ENCODE data around the gene SLC23A2.
"Not testable (repeated sequence)": the region's sequence is repeated elsewhere in the genome, so short reads cannot be mapped to it uniquely, and the experiment has no call there.

The SLC23A2 gene

DNA sequence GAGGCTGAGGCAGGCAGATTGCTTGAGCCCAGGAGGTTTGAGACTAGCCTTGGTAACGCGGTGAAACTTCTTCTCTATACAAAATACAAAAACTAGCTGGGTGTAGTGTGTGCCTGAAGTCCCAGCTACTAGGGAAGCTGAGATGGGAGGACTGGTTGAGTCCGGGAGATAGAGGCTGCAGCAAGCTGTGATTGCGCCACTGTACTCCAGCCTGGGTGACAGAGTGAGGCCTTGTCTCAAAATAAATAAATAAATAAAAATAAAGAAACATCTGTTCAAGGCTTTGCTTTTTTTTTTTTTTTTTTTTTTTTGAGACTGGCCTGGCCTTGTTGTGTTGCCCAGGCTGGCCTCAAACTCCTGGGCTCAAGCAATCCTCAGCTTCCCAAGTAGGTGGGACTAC lies 23.7 kb upstream of the SLC23A2 start:
- H3K4me1 ChIP-seq (ENCODE audit: insufficient read depth, poor library complexity, severe bottlenecking), result no peaks in the 10 kb centered on the region

DNA sequence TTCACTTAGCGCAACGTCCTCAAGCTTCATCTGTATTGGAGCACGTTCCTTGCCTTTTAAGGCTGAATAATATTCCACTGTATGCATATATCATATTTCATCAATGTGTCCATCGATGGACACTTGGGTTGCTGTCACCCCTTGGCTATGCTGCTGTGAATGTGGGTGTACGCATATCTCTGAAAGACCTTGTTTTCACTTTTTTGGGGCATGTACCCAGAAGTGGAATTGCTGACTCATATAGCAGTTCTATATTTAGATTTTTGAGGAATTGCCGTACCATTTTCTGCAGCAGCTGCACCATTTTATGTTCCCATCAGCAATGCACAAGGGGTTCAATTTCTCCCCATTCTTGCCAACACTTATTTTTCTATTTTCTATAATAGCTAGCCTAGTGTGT lies 22.8 kb upstream of the SLC23A2 start:
- H3K9me3 ChIP-seq (ENCODE audit: severe bottlenecking), result no peaks in the 10 kb centered on the region
- H3K4me3 ChIP-seq (ENCODE audit: severe bottlenecking), result no peak overlapping the region
- H3K4me1 ChIP-seq (ENCODE audit: insufficient read depth, poor library complexity, severe bottlenecking), result no peaks in the 10 kb centered on the region
- no peak for ATAC-seq (ENCODE audit: low read depth)
- no peak overlapping the region for H3K27ac ChIP-seq (ENCODE audit: poor library complexity, severe bottlenecking)
- no peaks in the 10 kb centered on the region for H3K27me3 ChIP-seq (ENCODE audit: insufficient read depth, poor library complexity, severe bottlenecking)
- H3K36me3 ChIP-seq (ENCODE audit: low read depth), result no peaks in the 10 kb centered on the region
- DNase-seq (ENCODE audit: low spot score), result no peak
- TF ChIP-seq, protein P1, sequence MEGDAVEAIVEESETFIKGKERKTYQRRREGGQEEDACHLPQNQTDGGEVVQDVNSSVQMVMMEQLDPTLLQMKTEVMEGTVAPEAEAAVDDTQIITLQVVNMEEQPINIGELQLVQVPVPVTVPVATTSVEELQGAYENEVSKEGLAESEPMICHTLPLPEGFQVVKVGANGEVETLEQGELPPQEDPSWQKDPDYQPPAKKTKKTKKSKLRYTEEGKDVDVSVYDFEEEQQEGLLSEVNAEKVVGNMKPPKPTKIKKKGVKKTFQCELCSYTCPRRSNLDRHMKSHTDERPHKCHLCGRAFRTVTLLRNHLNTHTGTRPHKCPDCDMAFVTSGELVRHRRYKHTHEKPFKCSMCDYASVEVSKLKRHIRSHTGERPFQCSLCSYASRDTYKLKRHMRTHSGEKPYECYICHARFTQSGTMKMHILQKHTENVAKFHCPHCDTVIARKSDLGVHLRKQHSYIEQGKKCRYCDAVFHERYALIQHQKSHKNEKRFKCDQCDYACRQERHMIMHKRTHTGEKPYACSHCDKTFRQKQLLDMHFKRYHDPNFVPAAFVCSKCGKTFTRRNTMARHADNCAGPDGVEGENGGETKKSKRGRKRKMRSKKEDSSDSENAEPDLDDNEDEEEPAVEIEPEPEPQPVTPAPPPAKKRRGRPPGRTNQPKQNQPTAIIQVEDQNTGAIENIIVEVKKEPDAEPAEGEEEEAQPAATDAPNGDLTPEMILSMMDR (IDR thresholded peaks at IDR 0.05; ENCODE audit: poor library complexity, severe bottlenecking), result no peak

More for the DNA sequence above, 23.7 kb upstream of the SLC23A2 start:
- ATAC-seq (ENCODE audit: low read depth) (no peak), DNase-seq (ENCODE audit: low spot score) (no peak)
- TF ChIP-seq, protein P1 (IDR thresholded peaks at IDR 0.05; ENCODE audit: poor library complexity, severe bottlenecking), result no peak
- no peaks in the 10 kb centered on the region for H3K9me3 ChIP-seq (ENCODE audit: severe bottlenecking)
- no peak overlapping the region for H3K4me3 ChIP-seq (ENCODE audit: severe bottlenecking)
- H3K27ac ChIP-seq (ENCODE audit: poor library complexity, severe bottlenecking), result no peak overlapping the region
- no peaks in the 10 kb centered on the region for H3K36me3 ChIP-seq (ENCODE audit: low read depth)
- H3K27me3 ChIP-seq (ENCODE audit: insufficient read depth, poor library complexity, severe bottlenecking), result no peaks in the 10 kb centered on the region

DNA sequence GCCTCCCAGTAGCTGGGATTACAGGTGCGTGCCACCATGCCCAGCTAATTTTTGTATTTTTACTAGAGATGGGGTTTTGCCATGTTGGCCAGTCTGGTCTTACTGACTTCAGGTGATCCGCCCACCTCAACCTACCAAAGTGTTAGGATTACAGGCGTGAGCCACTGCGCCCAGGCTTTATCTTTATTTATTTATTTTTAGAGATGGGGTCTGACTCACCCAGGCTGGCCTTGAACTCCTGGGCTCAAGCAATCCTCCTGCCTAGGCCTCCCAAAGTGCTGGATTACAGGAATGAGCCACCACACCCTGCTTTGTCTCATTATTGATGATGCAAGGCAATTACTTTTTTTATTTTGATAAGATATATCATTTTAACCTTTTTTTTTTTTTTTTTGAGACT lies 21.9 kb upstream of the SLC23A2 start:
- H3K27ac ChIP-seq (ENCODE audit: poor library complexity, severe bottlenecking); H3K4me3 ChIP-seq (ENCODE audit: severe bottlenecking); H3K36me3 ChIP-seq (ENCODE audit: low read depth); DNase-seq (ENCODE audit: low spot score); H3K9me3 ChIP-seq (ENCODE audit: severe bottlenecking); H3K4me1 ChIP-seq (ENCODE audit: insufficient read depth, poor library complexity, severe bottlenecking); H3K27me3 ChIP-seq (ENCODE audit: insufficient read depth, poor library complexity, severe bottlenecking); ATAC-seq (ENCODE audit: low read depth): not testable (repeated sequence)

DNA sequence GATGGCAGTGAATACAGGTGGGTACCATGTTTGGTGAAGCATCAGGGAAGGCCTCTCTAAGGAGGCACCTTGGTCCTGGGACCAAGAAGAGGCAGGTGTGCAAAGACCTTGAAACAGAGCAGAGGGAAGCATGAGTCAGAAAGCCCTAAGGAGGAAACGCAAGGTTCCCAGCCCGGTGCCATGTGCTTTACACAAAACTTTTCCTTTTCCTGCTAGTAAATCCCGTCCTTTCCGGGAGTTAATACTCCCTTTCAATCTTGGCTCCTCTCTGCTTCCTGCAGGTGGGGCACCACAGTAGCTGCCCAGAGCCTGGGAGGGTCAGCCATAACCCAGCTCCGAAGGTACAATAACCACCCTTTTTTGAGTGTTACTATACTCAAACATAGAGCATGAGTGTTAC lies 19.4 kb upstream of the SLC23A2 start:
- Histone ChIP-seq H3K36me3 (ENCODE audit: low read depth) (no peaks in the 10 kb centered on the region), H3K27me3 (ENCODE audit: insufficient read depth, poor library complexity, severe bottlenecking) (no peaks in the 10 kb centered on the region), H3K27ac (ENCODE audit: poor library complexity, severe bottlenecking) (no peak overlapping the region), H3K9me3 (ENCODE audit: severe bottlenecking) (no peaks in the 10 kb centered on the region), H3K4me1 (ENCODE audit: insufficient read depth, poor library complexity, severe bottlenecking) (no peaks in the 10 kb centered on the region), H3K4me3 (ENCODE audit: severe bottlenecking) (no peak overlapping the region)
- DNase-seq (ENCODE audit: low spot score) (no peak), ATAC-seq (ENCODE audit: low read depth) (no peak)
- TF ChIP-seq, protein P1 (IDR thresholded peaks at IDR 0.05; ENCODE audit: poor library complexity, severe bottlenecking), result no peak

DNA sequence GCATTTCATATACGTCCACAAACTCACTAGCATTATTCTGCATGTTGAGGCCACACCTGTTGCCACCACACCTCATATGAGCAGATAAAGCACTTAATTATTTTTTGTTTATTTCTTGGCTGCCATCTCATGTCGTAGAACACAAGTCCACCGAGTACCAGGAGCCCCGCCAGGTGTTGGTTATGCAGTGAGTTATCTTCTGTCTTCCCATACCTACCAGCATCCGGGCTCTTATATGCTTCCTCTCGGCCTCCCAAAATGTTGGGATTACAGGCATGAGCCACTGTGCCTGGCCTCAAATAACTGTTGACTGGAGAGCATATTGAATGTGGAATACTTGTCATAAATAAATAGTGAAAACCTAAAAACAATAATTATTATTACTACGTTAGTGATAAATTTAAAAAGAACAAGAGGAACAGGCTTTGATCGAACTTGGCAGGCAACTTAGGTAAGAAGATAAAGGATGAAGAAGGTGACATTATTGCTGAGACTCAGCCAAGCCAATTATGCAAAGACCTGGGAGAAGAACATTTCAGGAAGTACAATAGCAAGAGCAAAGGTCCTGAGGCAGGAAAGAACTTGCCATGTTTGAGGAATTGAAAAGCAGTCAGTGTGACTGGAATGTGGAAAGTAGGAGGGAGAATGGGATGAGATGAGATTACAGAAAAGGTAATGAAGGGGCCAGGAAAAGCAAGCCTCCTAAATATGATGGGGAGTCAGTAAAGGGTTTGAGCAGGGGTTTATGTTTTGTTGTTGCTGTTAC lies 12.6 kb upstream of the SLC23A2 start:
- TF ChIP-seq, protein P1 (IDR thresholded peaks at IDR 0.05; ENCODE audit: poor library complexity, severe bottlenecking), result no peak
- no peak overlapping the region for H3K4me3 ChIP-seq (ENCODE audit: severe bottlenecking)
- ATAC-seq (ENCODE audit: low read depth), result no peak
- no peak for DNase-seq (ENCODE audit: low spot score)
- H3K9me3 ChIP-seq (ENCODE audit: severe bottlenecking), result no peaks in the 10 kb centered on the region
- H3K36me3 ChIP-seq (ENCODE audit: low read depth), result no peaks in the 10 kb centered on the region
- H3K4me1 ChIP-seq (ENCODE audit: insufficient read depth, poor library complexity, severe bottlenecking), result no peaks in the 10 kb centered on the region
- no peak overlapping the region for H3K27ac ChIP-seq (ENCODE audit: poor library complexity, severe bottlenecking)
- no peaks in the 10 kb centered on the region for H3K27me3 ChIP-seq (ENCODE audit: insufficient read depth, poor library complexity, severe bottlenecking)
